Measurements from ENCODE around the gene C12orf56.
A peak's percentile ranks its signal among the peaks of the same experiment; 100 is the strongest.
"Not testable (repeated sequence)": the region's sequence is repeated elsewhere in the genome, so short reads cannot be mapped to it uniquely, and the experiment has no call there.

C12orf56 gene

DNA sequence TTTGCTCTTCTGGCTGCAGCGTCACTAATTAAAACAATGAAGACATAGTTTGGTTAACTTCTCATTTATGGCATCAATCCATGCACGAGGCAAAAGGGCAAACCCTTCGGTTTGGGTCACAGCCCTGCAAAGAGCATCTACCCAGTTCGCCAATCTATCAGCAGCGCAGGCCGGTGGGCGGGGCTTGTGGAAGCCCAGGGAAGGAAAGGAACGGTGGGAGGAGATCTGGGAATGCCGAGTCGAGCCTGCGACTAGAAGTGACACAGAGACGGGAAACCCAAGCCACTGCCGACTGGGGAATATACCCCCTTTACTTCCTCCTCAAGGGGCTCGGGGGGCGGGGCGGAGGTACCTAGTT is 168.9 kb downstream of the C12orf56 start:
- peak overlapping the region; percentile 75 for H3K4me3 ChIP-seq (ENCODE audit: low read depth, low read length)
- TF ChIP-seq, protein P1, sequence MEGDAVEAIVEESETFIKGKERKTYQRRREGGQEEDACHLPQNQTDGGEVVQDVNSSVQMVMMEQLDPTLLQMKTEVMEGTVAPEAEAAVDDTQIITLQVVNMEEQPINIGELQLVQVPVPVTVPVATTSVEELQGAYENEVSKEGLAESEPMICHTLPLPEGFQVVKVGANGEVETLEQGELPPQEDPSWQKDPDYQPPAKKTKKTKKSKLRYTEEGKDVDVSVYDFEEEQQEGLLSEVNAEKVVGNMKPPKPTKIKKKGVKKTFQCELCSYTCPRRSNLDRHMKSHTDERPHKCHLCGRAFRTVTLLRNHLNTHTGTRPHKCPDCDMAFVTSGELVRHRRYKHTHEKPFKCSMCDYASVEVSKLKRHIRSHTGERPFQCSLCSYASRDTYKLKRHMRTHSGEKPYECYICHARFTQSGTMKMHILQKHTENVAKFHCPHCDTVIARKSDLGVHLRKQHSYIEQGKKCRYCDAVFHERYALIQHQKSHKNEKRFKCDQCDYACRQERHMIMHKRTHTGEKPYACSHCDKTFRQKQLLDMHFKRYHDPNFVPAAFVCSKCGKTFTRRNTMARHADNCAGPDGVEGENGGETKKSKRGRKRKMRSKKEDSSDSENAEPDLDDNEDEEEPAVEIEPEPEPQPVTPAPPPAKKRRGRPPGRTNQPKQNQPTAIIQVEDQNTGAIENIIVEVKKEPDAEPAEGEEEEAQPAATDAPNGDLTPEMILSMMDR (IDR thresholded peaks at IDR 0.05; ENCODE audit: borderline replicate concordance, insufficient read depth, low read depth, low read length), result no peak

DNA sequence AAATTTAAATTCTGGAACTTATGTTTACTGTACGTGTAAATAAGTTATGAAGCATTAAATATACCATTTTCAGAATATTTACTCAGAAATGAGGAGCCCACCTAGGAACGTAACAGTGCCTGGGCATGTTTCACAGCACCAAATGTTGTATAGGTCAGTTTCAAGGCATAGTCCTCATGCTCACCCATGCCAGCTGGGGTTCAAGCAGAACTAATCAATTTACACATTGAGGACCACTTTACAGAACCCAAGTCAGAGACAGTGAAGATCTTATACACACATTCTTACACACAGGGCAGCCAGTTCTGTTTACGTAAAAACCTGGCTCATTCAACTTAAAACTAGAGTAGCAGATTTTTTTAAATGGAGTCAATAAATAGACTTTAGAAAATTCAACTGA is 170.5 kb downstream of the C12orf56 start:
- TF ChIP-seq, protein P1 (IDR thresholded peaks at IDR 0.05; ENCODE audit: borderline replicate concordance, insufficient read depth, low read depth, low read length), result no peak
- H3K4me3 ChIP-seq (ENCODE audit: low read depth, low read length), result no peak overlapping the region

DNA sequence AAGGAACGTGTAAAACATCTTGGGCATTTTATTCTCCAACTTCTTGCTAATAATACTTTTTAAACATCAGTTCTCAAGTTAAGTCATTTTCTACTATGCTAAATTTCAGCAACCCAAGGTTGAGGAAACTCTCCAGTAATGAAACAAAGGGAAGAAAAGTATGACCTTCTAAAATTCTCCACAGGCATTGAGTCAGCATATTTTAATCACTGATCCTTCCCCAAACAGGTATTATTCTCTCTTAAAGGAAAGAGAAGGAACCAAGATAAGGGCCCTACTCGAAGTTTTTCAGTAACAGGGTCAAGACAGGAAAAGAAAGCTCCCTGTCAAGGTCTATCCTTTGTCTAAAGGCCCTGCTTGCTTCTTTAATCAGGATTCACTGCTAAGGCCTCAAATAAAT is 171.4 kb downstream of the C12orf56 start:
- H3K4me3 ChIP-seq (ENCODE audit: low read depth, low read length), result no peak overlapping the region
- TF ChIP-seq, protein P1 (IDR thresholded peaks at IDR 0.05; ENCODE audit: borderline replicate concordance, insufficient read depth, low read depth, low read length), result no peak

DNA sequence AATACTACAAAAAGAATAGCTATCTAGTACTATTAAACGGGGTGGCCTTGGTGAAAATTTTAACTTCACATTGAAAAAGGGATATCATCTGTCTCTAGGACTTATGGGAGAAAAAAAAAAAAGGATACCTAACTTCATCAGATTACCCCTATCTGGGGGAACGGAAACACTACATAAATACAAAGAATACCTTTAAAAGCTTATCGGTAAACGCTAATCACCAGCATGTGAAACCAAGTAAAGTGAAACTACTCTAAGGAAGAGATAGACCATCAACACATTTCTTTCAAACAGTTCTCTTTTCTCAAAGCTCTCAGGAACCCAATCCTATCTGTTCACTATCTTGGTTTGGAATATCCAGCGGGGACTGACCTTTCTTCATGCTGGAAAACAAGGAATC is 172.0 kb downstream of the C12orf56 start:
- no peak overlapping the region for H3K4me3 ChIP-seq (ENCODE audit: low read depth, low read length)
- TF ChIP-seq, protein P1 (IDR thresholded peaks at IDR 0.05; ENCODE audit: borderline replicate concordance, insufficient read depth, low read depth, low read length), result no peak

DNA sequence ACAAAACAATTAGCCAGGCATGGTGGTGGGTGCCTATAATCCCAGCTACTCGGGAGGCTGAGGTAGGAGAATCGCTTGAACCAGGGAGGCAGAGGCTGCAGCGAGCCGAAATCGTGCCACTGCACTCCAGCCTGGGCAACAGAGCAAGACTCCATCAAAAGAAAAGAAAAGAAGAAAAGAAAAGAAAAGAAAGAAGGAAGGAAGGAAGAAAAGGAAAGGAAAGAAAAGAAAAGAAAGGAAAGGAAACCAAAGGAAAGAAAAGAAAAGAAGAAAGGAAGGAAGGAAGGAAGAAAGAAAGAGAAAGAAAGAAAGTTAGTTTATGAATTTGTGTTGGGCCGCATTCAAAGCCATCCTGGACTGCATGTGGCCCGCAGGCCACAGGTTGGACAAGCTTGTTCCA is 172.9 kb downstream of the C12orf56 start:
- not testable (repeated sequence) for H3K4me3 ChIP-seq (ENCODE audit: low read depth, low read length)

DNA sequence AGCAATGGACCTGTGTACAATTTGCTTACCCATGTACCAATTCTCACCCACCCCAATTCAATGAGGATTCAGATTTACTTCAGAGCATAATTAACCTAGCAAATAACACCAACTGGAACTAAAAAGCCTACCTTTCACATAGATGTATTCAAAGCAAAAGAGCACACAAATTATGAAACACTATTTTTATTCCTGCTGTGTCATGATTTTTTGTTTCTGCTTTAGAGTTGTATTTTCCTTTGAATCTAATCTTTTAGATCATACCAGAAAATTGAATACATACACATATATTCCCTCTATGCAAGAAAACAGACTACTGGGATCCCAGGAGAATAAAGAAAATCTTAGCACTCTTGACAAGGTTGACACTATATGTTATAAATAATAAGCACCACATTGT is 174.3 kb downstream of the C12orf56 start:
- TF ChIP-seq, protein P1 (IDR thresholded peaks at IDR 0.05; ENCODE audit: borderline replicate concordance, insufficient read depth, low read depth, low read length), result no peak
- H3K4me3 ChIP-seq (ENCODE audit: low read depth, low read length), result no peak overlapping the region

All from GM12875 (cell line).